ENCODE data around the gene NOSTRIN. TPM values are rescaled to one million over a fixed set of nuclear protein-coding genes. Genes with fewer than 3 reads are reported as not detected.
"Not testable (repeated sequence)": the region's sequence is repeated elsewhere in the genome, so short reads cannot be mapped to it uniquely, and the experiment has no call there.

The NOSTRIN gene
- total RNA-seq (2012; rRNA removed): under 0.01 and 0.25 TPM in 2 replicates

GRCh38 chr2:168801961-168802858 is at the start of gene NOSTRIN:
Gene NOSTRIN, plus strand, starts transcription at chr2:168802637. Its CDS starts 10 bp downstream, at chr2:168802647.
- no peaks in the 10 kb centered on the region for H3K36me3 ChIP-seq (ENCODE audit: insufficient read depth, low read length)
- H3K4me2 ChIP-seq (ENCODE audit: low read length): no peak within 1 kb of the TSS
- no peaks in the 10 kb centered on the region for H3K9me3 ChIP-seq (replicated peaks; ENCODE audit: low read length)
- H3K4me1 ChIP-seq (ENCODE audit: control insufficient read depth, insufficient read depth, low read length): no peaks in the 10 kb centered on the region
- H3K27me3 ChIP-seq (ENCODE audit: control insufficient read depth, insufficient read depth, low read length): no peaks in the 10 kb centered on the region
- no peak within 1 kb of the TSS for H3K9ac ChIP-seq (ENCODE audit: low read depth, low read length)
- H3K4me3 ChIP-seq (ENCODE audit: low read length): no peak within 1 kb of the TSS

- no peaks in the 10 kb centered on the region for H3K36me3 ChIP-seq (ENCODE audit: insufficient read depth, low read length)
- H3K4me3 ChIP-seq (ENCODE audit: low read length): no peak overlapping the region
- no peaks in the 10 kb centered on the region for H3K27me3 ChIP-seq (ENCODE audit: control insufficient read depth, insufficient read depth, low read length)
- H3K4me1 ChIP-seq (ENCODE audit: control insufficient read depth, insufficient read depth, low read length): no peaks in the 10 kb centered on the region
- no peak overlapping the region for H3K4me2 ChIP-seq (ENCODE audit: low read length)
- no peaks in the 10 kb centered on the region for H3K9me3 ChIP-seq (replicated peaks; ENCODE audit: low read length)
- H3K9ac ChIP-seq (ENCODE audit: low read depth, low read length): no peak overlapping the region
Observed at GRCh38 chr2:168753765-168754329, 48.6 kb upstream of the NOSTRIN start.

GRCh38 chr2:168757223-168757622 is 45.2 kb upstream of the NOSTRIN start:
- no peaks in the 10 kb centered on the region for H3K9me3 ChIP-seq (replicated peaks; ENCODE audit: low read length)
- H3K4me2 ChIP-seq (ENCODE audit: low read length): no peak overlapping the region
- H3K27me3 ChIP-seq (ENCODE audit: control insufficient read depth, insufficient read depth, low read length): no peaks in the 10 kb centered on the region
- H3K4me1 ChIP-seq (ENCODE audit: control insufficient read depth, insufficient read depth, low read length): no peaks in the 10 kb centered on the region
- H3K4me3 ChIP-seq (ENCODE audit: low read length): no peak overlapping the region
- H3K36me3 ChIP-seq (ENCODE audit: insufficient read depth, low read length): no peaks in the 10 kb centered on the region
- H3K9ac ChIP-seq (ENCODE audit: low read depth, low read length): no peak overlapping the region

- no peak overlapping the region for H3K4me2 ChIP-seq (ENCODE audit: low read length)
- H3K9ac ChIP-seq (ENCODE audit: low read depth, low read length): no peak overlapping the region
- H3K36me3 ChIP-seq (ENCODE audit: insufficient read depth, low read length): no peaks in the 10 kb centered on the region
- no peaks in the 10 kb centered on the region for H3K4me1 ChIP-seq (ENCODE audit: control insufficient read depth, insufficient read depth, low read length)
- H3K9me3 ChIP-seq (replicated peaks; ENCODE audit: low read length): no peaks in the 10 kb centered on the region
- no peaks in the 10 kb centered on the region for H3K27me3 ChIP-seq (ENCODE audit: control insufficient read depth, insufficient read depth, low read length)
- no peak overlapping the region for H3K4me3 ChIP-seq (ENCODE audit: low read length)
Observed at GRCh38 chr2:168758970-168759820, 43.2 kb upstream of the NOSTRIN start.

GRCh38 chr2:168765401-168765800 is 37.0 kb upstream of the NOSTRIN start:
- Histone ChIP-seq H3K4me1 (ENCODE audit: control insufficient read depth, insufficient read depth, low read length) (no peaks in the 10 kb centered on the region), H3K36me3 (ENCODE audit: insufficient read depth, low read length) (no peaks in the 10 kb centered on the region), H3K9me3 (replicated peaks; ENCODE audit: low read length) (no peaks in the 10 kb centered on the region), H3K9ac (ENCODE audit: low read depth, low read length) (no peak overlapping the region), H3K4me3 (ENCODE audit: low read length) (no peak overlapping the region), H3K27me3 (ENCODE audit: control insufficient read depth, insufficient read depth, low read length) (no peaks in the 10 kb centered on the region), H3K4me2 (ENCODE audit: low read length) (no peak overlapping the region)

GRCh38 chr2:168766600-168766999 is 35.8 kb upstream of the NOSTRIN start:
- H3K4me1 ChIP-seq (ENCODE audit: control insufficient read depth, insufficient read depth, low read length): no peaks in the 10 kb centered on the region
- H3K27me3 ChIP-seq (ENCODE audit: control insufficient read depth, insufficient read depth, low read length): no peaks in the 10 kb centered on the region
- H3K4me3 ChIP-seq (ENCODE audit: low read length): no peak overlapping the region
- no peaks in the 10 kb centered on the region for H3K9me3 ChIP-seq (replicated peaks; ENCODE audit: low read length)
- H3K36me3 ChIP-seq (ENCODE audit: insufficient read depth, low read length): no peaks in the 10 kb centered on the region
- H3K9ac ChIP-seq (ENCODE audit: low read depth, low read length): no peak overlapping the region
- H3K4me2 ChIP-seq (ENCODE audit: low read length): no peak overlapping the region

- Histone ChIP-seq H3K9me3 (replicated peaks; ENCODE audit: low read length) (no peaks in the 10 kb centered on the region), H3K9ac (ENCODE audit: low read depth, low read length) (no peak overlapping the region)
Observed at GRCh38 chr2:168767258-168767657, 35.2 kb upstream of the NOSTRIN start.

GRCh38 chr2:168768357-168768756 is 34.1 kb upstream of the NOSTRIN start:
- H3K4me1 ChIP-seq (ENCODE audit: control insufficient read depth, insufficient read depth, low read length); H3K9ac ChIP-seq (ENCODE audit: low read depth, low read length); H3K4me2 ChIP-seq (ENCODE audit: low read length); H3K27me3 ChIP-seq (ENCODE audit: control insufficient read depth, insufficient read depth, low read length); H3K9me3 ChIP-seq (replicated peaks; ENCODE audit: low read length); H3K4me3 ChIP-seq (ENCODE audit: low read length); H3K36me3 ChIP-seq (ENCODE audit: insufficient read depth, low read length): not testable (repeated sequence)

More at GRCh38 chr2:168767258-168767657, 35.2 kb upstream of the NOSTRIN start:
- no peak overlapping the region for H3K4me2 ChIP-seq (ENCODE audit: low read length)
- H3K27me3 ChIP-seq (ENCODE audit: control insufficient read depth, insufficient read depth, low read length): no peaks in the 10 kb centered on the region
- no peaks in the 10 kb centered on the region for H3K4me1 ChIP-seq (ENCODE audit: control insufficient read depth, insufficient read depth, low read length)
- no peaks in the 10 kb centered on the region for H3K36me3 ChIP-seq (ENCODE audit: insufficient read depth, low read length)
- no peak overlapping the region for H3K4me3 ChIP-seq (ENCODE audit: low read length)

GRCh38 chr2:168770796-168771195 is 31.6 kb upstream of the NOSTRIN start:
- Histone ChIP-seq H3K36me3 (ENCODE audit: insufficient read depth, low read length) (no peaks in the 10 kb centered on the region), H3K9me3 (replicated peaks; ENCODE audit: low read length) (no peaks in the 10 kb centered on the region), H3K4me2 (ENCODE audit: low read length) (no peak overlapping the region), H3K27me3 (ENCODE audit: control insufficient read depth, insufficient read depth, low read length) (no peaks in the 10 kb centered on the region), H3K4me3 (ENCODE audit: low read length) (no peak overlapping the region), H3K4me1 (ENCODE audit: control insufficient read depth, insufficient read depth, low read length) (no peaks in the 10 kb centered on the region), H3K9ac (ENCODE audit: low read depth, low read length) (no peak overlapping the region)

GRCh38 chr2:168772704-168773103 is 29.7 kb upstream of the NOSTRIN start:
- H3K36me3 ChIP-seq (ENCODE audit: insufficient read depth, low read length): no peaks in the 10 kb centered on the region
- H3K4me3 ChIP-seq (ENCODE audit: low read length): no peak overlapping the region
- no peak overlapping the region for H3K4me2 ChIP-seq (ENCODE audit: low read length)
- no peaks in the 10 kb centered on the region for H3K4me1 ChIP-seq (ENCODE audit: control insufficient read depth, insufficient read depth, low read length)
- H3K27me3 ChIP-seq (ENCODE audit: control insufficient read depth, insufficient read depth, low read length): no peaks in the 10 kb centered on the region
- H3K9me3 ChIP-seq (replicated peaks; ENCODE audit: low read length): no peaks in the 10 kb centered on the region
- H3K9ac ChIP-seq (ENCODE audit: low read depth, low read length): no peak overlapping the region

- no peaks in the 10 kb centered on the region for H3K36me3 ChIP-seq (ENCODE audit: insufficient read depth, low read length)
- no peak overlapping the region for H3K9ac ChIP-seq (ENCODE audit: low read depth, low read length)
- no peaks in the 10 kb centered on the region for H3K27me3 ChIP-seq (ENCODE audit: control insufficient read depth, insufficient read depth, low read length)
- no peak overlapping the region for H3K4me3 ChIP-seq (ENCODE audit: low read length)
- H3K4me2 ChIP-seq (ENCODE audit: low read length): no peak overlapping the region
- no peaks in the 10 kb centered on the region for H3K4me1 ChIP-seq (ENCODE audit: control insufficient read depth, insufficient read depth, low read length)
- H3K9me3 ChIP-seq (replicated peaks; ENCODE audit: low read length): no peaks in the 10 kb centered on the region
Observed at GRCh38 chr2:168773128-168773527, 29.3 kb upstream of the NOSTRIN start.
